ENCODE measurements around the gene IRF7. TPM values are rescaled to one million over a fixed set of nuclear protein-coding genes. Genes with fewer than 3 reads are reported as not detected.

The IRF7 gene
- total RNA-seq, 1 donor from 2014 or later: 10.3 TPM

GRCh38 chr11:630871-631270 is 15.1 kb upstream of the IRF7 start:
- H3K27me3 ChIP-seq (ENCODE audit: low read depth): peaks cover 14% of the 10 kb centered on the region
- no peaks in the 10 kb centered on the region for H3K9me3 ChIP-seq (replicated peaks)
- TF ChIP-seq CTCF (IDR thresholded peaks at IDR 0.05; ENCODE audit: borderline replicate concordance): no peak
- no peak overlapping the region for H3K4me3 ChIP-seq
- no peak for DNase-seq
- no peaks in the 10 kb centered on the region for H3K36me3 ChIP-seq
- H3K27ac ChIP-seq (replicated peaks): no peak overlapping the region
- H3K4me1 ChIP-seq: peaks cover 15% of the 10 kb centered on the region
- intact Hi-C loops (cut with micrococcal nuclease): no loop called here

- peak overlapping the region; percentile 58 for H3K27ac ChIP-seq (replicated peaks)
- H3K36me3 ChIP-seq: no peaks in the 10 kb centered on the region
- TF ChIP-seq CTCF (IDR thresholded peaks at IDR 0.05; ENCODE audit: borderline replicate concordance): peak; percentile 41
- intact Hi-C loops (cut with micrococcal nuclease): no loop called here
- no peak overlapping the region for H3K4me3 ChIP-seq
- H3K9me3 ChIP-seq (replicated peaks): no peaks in the 10 kb centered on the region
- peaks cover 15% of the 10 kb centered on the region for H3K4me1 ChIP-seq
- peaks cover 27% of the 10 kb centered on the region for H3K27me3 ChIP-seq (ENCODE audit: low read depth)
- no peak for DNase-seq
These were observed 13.5 kb upstream of the IRF7 start for GRCh38 chr11:629237-629583.

- intact Hi-C loops (cut with micrococcal nuclease): no loop called here
- H3K36me3 ChIP-seq: no peaks in the 10 kb centered on the region
- peaks cover 15% of the 10 kb centered on the region for H3K4me1 ChIP-seq
- no peak overlapping the region for H3K27ac ChIP-seq (replicated peaks)
- no peak overlapping the region for H3K4me3 ChIP-seq
- H3K27me3 ChIP-seq (ENCODE audit: low read depth): peaks cover 29% of the 10 kb centered on the region
- H3K9me3 ChIP-seq (replicated peaks): no peaks in the 10 kb centered on the region
- DNase-seq: no peak
- TF ChIP-seq CTCF (IDR thresholded peaks at IDR 0.05; ENCODE audit: borderline replicate concordance): no peak
These were observed 12.3 kb upstream of the IRF7 start for GRCh38 chr11:628056-628455.

GRCh38 chr11:627308-627576 is 11.5 kb upstream of the IRF7 start:
- Histone ChIP-seq H3K27me3 (ENCODE audit: low read depth) (peaks cover 29% of the 10 kb centered on the region), H3K9me3 (replicated peaks) (no peaks in the 10 kb centered on the region), H3K4me3 (no peak overlapping the region), H3K36me3 (no peaks in the 10 kb centered on the region), H3K4me1 (peaks cover 15% of the 10 kb centered on the region), H3K27ac (replicated peaks) (no peak overlapping the region)
- intact Hi-C loops (cut with micrococcal nuclease): no loop called here
- no peak for DNase-seq
- no peak for TF ChIP-seq CTCF (IDR thresholded peaks at IDR 0.05; ENCODE audit: borderline replicate concordance)

- Histone ChIP-seq H3K27ac (replicated peaks) (no peak within 1 kb of the TSS), H3K27me3 (ENCODE audit: low read depth) (peaks cover 29% of the 10 kb centered on the region), H3K36me3 (no peaks in the 10 kb centered on the region), H3K9me3 (replicated peaks) (no peaks in the 10 kb centered on the region), H3K4me3 (no peak within 1 kb of the TSS), H3K4me1 (peaks cover 15% of the 10 kb centered on the region)
- intact Hi-C loops (cut with micrococcal nuclease): no loop called here
- TF ChIP-seq CTCF (IDR thresholded peaks at IDR 0.05; ENCODE audit: borderline replicate concordance): no peak
- DNase-seq: no peak
These were observed 10.9 kb upstream of the IRF7 start, which contains the start of gene SCT for GRCh38 chr11:626475-627307. SCT (minus strand) TSS chr11:627181; CDS start chr11:627143, 38 bp downstream.
